Adipocyte (in vitro differentiated cells): ENCODE measurements around the gene MYBPHL.
"Not testable (repeated sequence)": the region's sequence is repeated elsewhere in the genome, so short reads cannot be mapped to it uniquely, and the experiment has no call there.

Source experiments
- DNase-seq: peaks from one replicate; pipeline ENCODE4 v3.0.0-alpha.2; 2015; ENCODE audit warnings: low read depth
- H3K27me3 ChIP-seq: replicated peaks from 2 replicates; pipeline ENCODE4 v1.7.0; 2013; ENCODE audit warnings: mild to moderate bottlenecking, low read length, moderate library complexity; ENCODE audit not compliant: control insufficient read depth, insufficient read depth
- H3K36me3 ChIP-seq: 2 replicates; pipeline ENCODE4 v1.7.0; 2013; ENCODE audit warnings: low read length, mild to moderate bottlenecking, moderate library complexity; ENCODE audit not compliant: control insufficient read depth, insufficient read depth, severe bottlenecking
- H3K4me1 ChIP-seq: 2 replicates; pipeline ENCODE4 v1.7.0; 2013; ENCODE audit warnings: mild to moderate bottlenecking, low read length, moderate library complexity; ENCODE audit not compliant: control insufficient read depth, insufficient read depth
- H3K4me3 ChIP-seq: 2 replicates; pipeline ENCODE4 v1.7.0; 2013; ENCODE audit warnings: mild to moderate bottlenecking, low read length, moderate library complexity
- H3K9ac ChIP-seq: 2 replicates; pipeline ENCODE4 v1.7.0; 2013; ENCODE audit warnings: mild to moderate bottlenecking, low read length, moderate library complexity
- H3K9me3 ChIP-seq: 2 replicates; pipeline ENCODE4 v1.7.0; 2013; ENCODE audit warnings: mild to moderate bottlenecking, low read length, moderate library complexity; ENCODE audit not compliant: control insufficient read depth

MYBPHL gene

GRCh38 chr1:109292364-109292763, 14.4 kb downstream of the MYBPHL start:
- Histone ChIP-seq H3K4me3 (no peak overlapping the region), H3K9me3 (no peaks in the 10 kb centered on the region), H3K27me3 (no peaks in the 10 kb centered on the region), H3K9ac (no peak overlapping the region), H3K36me3 (no peaks in the 10 kb centered on the region), H3K4me1 (no peaks in the 10 kb centered on the region)
- no peak for DNase-seq

DNA sequence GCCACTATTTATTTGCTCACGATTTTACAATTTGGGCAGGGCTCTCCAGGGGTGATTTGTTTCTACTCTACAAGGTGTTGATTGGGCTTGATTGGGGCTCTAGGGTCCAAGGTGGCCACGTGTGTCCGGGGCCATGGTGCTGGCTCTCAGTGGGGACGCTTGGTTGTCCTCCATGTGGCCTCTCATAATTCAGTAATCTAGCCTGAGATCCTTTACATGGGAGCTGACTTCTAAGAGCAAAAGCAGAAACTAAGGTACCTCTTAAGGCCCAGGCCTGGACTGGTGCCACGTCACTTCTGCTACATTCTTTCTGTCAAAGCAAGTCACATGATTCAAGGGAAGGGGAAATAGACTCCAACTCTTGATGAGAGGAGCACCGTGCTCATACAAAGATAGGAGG, 15.8 kb downstream of the MYBPHL start:
- Histone ChIP-seq H3K9me3 (no peaks in the 10 kb centered on the region), H3K36me3 (no peaks in the 10 kb centered on the region), H3K4me3 (no peak overlapping the region), H3K9ac (no peak overlapping the region), H3K27me3 (no peaks in the 10 kb centered on the region), H3K4me1 (no peaks in the 10 kb centered on the region)
- no peak for DNase-seq

DNA sequence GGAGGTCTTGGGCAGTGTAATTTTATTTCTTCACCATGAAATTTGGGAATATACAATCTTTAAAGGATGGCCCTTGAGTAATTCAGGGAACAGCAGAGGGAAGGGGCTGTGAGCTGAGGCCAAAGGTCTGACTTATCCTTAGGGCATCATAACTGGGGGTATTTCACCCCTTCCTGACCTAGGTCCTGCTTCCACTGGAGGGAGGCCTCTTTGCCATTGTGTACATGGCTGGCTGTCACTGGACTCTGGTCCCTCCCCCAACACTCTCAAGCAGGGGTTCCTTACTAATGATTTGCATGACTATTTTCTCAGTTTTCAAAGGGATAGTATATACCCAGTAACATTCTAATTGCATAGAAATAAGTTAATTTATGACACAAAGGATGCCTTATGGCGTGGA, 16.7 kb downstream of the MYBPHL start:
- no peaks in the 10 kb centered on the region for H3K9me3 ChIP-seq
- DNase-seq = no peak

DNA sequence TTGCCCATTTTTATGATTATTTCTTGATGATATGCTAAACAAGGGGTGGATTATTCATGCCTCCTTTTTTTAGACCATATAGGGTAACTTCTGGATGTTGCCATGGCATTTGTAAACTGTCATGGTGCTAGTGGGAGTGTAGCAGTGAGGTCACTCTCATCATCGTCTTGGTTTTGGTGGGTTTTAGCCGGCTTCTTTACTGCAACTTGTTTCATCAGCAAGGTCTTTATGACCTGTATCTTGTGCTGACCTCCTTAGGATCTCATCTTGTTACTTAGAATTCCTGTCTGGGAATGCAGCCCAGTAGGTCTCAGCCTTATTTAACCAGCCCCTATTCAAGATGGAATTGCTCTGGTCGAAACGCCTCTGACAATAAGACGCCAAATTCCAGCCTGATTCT, 20.0 kb downstream of the MYBPHL start:
- H3K4me3 ChIP-seq, H3K27me3 ChIP-seq, H3K36me3 ChIP-seq, DNase-seq, H3K9me3 ChIP-seq, H3K9ac ChIP-seq: not testable (repeated sequence)
- H3K4me1 ChIP-seq = peaks cover 11% of the 10 kb centered on the region

More for the DNA sequence above, 16.7 kb downstream of the MYBPHL start:
- Histone ChIP-seq H3K27me3 (no peaks in the 10 kb centered on the region), H3K36me3 (no peaks in the 10 kb centered on the region), H3K4me1 (no peaks in the 10 kb centered on the region), H3K4me3 (no peak overlapping the region), H3K9ac (no peak overlapping the region)

DNA sequence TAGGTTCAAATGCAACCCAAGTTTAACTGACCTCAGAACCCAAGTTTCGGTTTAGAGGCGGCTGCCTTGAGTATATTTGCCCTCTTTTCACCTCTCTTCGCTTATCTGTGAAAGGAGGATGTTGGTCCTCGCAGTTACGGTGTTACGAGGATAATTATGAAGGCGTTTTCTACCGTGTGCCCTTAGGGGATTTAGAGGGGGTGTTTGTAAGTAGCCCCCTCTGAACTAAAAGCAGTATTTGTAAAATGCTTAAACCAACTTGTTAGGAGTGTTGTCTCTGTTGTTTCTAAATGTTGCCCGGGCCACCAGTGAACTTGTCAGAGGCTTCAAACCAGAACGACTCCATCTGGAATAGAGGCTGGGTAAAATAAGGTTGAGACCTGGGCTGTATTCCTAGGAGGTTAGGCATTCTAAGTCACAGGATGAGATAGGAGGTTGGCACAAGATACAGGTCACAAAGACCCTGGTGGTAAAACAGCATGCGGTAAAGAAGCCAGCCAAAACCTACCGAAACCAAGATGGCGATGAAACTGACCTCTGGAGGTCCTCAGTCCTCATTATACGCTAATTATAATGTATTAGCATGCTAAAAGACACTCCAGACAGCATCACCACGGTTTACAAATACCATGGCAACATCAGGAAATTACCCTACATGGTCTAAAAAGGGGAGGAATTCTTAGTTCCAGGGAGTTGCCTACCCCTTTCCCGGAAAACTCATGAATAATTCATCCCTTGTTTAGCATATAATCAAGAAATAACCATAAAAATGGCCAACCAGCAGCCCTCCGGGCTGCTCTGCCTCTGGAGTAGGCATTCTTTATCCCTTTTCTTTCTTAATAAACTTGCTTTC, 22.8 kb downstream of the MYBPHL start:
- H3K27me3 ChIP-seq = no peaks in the 10 kb centered on the region
- peak overlapping the region; percentile 85 for H3K4me3 ChIP-seq
- peaks cover 16% of the 10 kb centered on the region for H3K4me1 ChIP-seq
- no peaks in the 10 kb centered on the region for H3K9me3 ChIP-seq
- peak overlapping the region; percentile 88 for H3K9ac ChIP-seq
- H3K36me3 ChIP-seq = no peaks in the 10 kb centered on the region
- DNase-seq = no peak

DNA sequence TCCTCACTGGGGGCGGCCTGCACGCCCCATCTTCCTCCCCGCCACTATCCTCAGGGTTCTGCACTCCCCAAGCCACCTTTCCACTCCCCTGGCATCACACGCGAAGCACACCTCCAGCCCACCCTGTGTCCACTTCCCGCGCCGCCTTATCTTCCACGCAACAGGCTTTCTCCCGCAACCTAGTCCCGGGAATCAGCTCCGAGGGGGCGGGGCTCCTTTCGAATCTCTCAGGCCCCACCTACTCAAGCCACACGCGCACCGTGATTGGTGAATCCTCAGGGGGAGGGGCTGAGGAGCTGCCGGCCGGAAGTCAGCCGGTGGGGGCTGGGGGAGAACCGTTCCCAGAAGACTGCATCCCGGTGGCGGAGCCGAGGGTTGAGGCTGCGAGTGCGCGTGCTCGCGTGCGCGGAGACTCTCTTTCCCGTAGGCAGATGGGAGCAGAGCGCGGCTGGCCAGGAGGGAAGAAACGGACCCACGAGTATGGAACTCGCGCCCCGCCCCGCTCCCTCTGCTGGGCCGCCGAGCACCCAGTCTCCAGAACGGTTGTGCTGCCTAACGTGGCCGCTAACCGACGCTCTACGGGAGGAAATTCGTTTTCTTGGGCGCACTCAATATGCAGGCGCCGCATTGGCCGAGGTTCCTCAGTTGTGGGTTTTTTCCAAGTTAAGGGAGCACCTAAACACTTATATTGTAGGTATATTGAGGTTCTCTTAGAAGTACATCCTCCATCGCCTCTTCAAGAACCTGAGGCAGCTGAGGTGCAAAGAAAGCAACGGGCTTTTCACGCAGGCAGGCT, 23.7 kb downstream of the MYBPHL start, which contains the start of gene PSRC1:
TSS of gene PSRC1 (minus strand) at position 194 of the 796 bp plus-strand sequence.
- Histone ChIP-seq H3K9ac (peak within 1 kb of the TSS; percentile 88), H3K4me1 (peaks cover 16% of the 10 kb centered on the region), H3K27me3 (no peaks in the 10 kb centered on the region), H3K9me3 (no peaks in the 10 kb centered on the region), H3K4me3 (peak within 1 kb of the TSS; percentile 85), H3K36me3 (no peaks in the 10 kb centered on the region)
- DNase-seq = peak; percentile 99

GRCh38 chr1:109282497-109282951, 24.3 kb downstream of the MYBPHL start:
- Histone ChIP-seq H3K27me3 (no peaks in the 10 kb centered on the region), H3K9me3 (no peaks in the 10 kb centered on the region), H3K9ac (peak overlapping the region; percentile 88), H3K4me1 (peaks cover 16% of the 10 kb centered on the region), H3K4me3 (peak overlapping the region; percentile 85), H3K36me3 (no peaks in the 10 kb centered on the region)
- no peak for DNase-seq

- peak; percentile 34 for DNase-seq
- Histone ChIP-seq H3K4me3 (peak overlapping the region; percentile 85), H3K27me3 (no peaks in the 10 kb centered on the region), H3K36me3 (no peaks in the 10 kb centered on the region), H3K9ac (peak overlapping the region; percentile 88), H3K4me1 (peaks cover 19% of the 10 kb centered on the region), H3K9me3 (no peaks in the 10 kb centered on the region)
Observed at GRCh38 chr1:109281680-109282496, 24.9 kb downstream of the MYBPHL start.

DNA sequence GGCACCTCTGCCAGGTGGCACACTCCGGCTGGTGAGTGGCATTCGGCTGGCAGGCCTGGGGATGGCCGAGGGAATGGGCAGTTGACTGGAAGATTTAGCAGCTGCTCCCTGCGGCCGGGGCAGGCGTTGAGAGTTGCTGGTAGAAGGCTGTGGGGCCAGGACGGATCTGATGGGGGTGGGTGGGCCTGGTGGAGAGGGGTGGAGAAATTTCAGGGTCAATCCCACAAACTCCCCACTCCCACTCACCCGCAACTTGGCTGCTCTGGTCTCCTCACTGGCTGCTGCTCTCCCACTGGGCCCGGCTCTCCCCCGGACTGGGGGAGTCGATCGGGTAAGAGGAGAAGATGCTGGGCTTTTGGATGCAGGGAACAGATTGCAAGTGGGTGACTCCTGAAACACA, 25.9 kb downstream of the MYBPHL start:
- no peak overlapping the region for H3K9ac ChIP-seq
- H3K36me3 ChIP-seq = no peaks in the 10 kb centered on the region
- H3K4me3 ChIP-seq = no peak overlapping the region
- H3K9me3 ChIP-seq = no peaks in the 10 kb centered on the region
- peaks cover 20% of the 10 kb centered on the region for H3K4me1 ChIP-seq
- DNase-seq = no peak
- H3K27me3 ChIP-seq = no peaks in the 10 kb centered on the region

DNA sequence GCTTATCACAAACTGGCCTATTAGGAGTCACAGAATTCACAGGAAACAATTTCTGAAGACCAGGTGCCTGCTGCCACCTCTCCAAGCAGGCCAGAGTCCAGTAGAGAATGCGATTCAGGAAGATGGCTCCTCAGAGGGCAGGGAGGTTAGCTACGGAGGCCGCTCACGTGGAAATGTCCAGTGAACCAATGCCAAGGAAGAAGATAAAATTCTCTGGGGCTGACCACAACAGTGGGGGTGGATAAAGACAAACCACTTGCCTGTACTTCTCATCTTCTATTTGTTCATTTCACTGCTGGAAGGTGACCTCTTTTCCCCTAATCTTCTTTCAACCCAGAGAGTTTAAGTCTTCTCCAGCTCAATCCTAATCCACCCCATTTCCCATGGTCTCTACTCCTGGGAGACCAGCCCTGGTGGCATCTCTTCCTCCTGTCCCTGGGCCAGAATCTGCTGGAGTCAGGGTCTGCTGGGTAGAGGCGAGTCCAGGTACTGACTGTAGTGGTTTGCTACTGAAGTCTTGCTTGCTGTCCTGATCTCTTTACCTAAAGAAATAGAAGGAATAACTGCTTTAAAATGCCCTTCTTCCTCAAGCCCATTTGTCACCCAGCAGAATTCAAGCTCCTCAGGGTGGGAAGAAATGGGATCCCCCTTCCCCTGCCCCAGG, 27.1 kb downstream of the MYBPHL start:
- Histone ChIP-seq H3K9me3 (no peaks in the 10 kb centered on the region), H3K36me3 (no peaks in the 10 kb centered on the region), H3K27me3 (no peaks in the 10 kb centered on the region), H3K9ac (no peak overlapping the region), H3K4me1 (peaks cover 28% of the 10 kb centered on the region), H3K4me3 (no peak overlapping the region)
- DNase-seq = no peak
